Hepatic stellate cell (primary cell): ENCODE data around the gene EIF4B.
A peak's percentile ranks its signal among the peaks of the same experiment; 100 is the strongest.

Experiments used
- DNase-seq: peaks from one replicate; pipeline ENCODE4 v3.0.0; 2011; ENCODE audit warnings: low spot score

Gene EIF4B

DNA sequence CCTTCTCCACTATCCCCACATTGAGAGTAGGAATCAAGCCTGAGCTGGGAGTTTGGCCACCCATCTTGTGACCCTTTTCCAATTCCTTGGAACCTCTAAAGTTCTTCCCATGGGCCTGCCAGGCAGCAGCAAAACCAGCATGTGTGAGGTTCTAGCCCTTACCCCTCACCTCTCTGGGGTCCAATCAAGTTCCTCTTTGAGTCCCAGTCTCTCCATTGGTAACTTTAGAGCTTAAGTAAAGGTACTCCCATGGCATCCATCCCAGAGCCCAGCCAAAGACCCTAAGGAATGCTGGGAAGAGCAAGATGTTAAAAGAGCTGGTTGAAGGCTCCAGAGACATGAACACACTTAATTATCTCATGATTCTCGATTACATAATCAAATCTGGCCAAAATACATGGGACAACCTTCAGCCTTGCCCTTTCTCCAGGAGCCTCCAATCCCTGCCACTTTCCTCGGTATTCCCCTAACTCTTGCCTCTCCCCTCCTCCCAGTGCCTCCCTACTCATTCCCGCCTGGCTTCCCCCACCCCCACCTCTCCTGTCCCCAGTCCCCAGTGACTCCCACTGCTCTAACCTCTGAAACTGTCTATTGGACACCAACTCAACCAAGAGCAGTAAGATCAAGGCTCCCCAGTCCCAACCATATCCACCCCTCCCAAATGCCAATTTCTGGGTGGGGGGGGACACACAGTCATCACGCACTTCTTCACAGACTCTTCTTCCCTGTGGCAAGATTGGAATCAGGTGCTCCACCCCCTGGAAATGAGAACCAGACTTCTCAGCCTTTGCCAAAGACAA is 38.8 kb downstream of the EIF4B start:
- no peak for DNase-seq

DNA sequence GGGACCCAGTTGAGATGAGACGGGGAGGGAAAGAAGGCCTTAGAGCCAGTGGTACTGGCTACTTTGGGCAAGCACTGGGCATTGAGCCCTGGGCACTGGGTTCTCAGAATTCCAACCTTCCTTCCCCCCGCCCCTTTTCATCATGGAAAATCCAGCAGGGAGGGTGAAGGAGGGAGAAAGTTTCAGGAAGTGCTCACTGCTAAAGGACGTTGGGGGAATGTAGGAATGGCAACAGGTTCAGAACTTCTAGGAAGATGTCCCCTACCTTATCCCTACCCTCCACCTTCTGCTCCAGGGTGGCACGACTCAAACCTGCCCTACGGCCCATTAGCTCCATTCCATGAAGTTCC is 39.4 kb downstream of the EIF4B start:
- no peak for DNase-seq

DNA sequence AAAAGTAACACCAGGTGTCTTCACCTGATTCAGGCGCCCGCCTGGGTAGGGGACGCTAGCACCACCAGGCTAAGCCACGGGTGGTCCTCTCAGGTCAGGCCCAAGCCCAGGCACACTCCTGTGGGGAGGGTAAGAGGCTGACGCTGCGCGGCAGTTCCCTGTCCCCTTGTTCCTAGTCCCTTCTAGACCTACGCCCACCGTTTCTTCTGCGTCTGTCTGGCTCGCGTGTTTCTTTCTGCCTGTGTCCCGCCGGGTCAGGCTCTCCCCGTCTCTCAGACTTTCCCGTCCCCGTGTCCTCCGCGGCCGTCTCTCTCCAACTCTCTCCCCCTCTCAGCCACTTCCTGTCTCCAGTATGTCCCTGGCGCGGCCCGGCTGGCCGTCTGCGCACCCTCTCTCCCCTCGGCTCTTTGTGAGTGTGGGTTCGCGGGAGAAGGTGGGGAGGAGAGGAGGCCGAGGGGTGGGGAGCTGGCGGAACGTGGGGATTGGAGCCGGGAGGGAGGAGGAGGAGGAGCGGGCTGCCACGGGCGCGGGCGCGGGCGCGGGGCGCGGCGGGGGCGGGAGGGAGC is 40.5 kb downstream of the EIF4B start:
- peak; percentile 93 for DNase-seq

DNA sequence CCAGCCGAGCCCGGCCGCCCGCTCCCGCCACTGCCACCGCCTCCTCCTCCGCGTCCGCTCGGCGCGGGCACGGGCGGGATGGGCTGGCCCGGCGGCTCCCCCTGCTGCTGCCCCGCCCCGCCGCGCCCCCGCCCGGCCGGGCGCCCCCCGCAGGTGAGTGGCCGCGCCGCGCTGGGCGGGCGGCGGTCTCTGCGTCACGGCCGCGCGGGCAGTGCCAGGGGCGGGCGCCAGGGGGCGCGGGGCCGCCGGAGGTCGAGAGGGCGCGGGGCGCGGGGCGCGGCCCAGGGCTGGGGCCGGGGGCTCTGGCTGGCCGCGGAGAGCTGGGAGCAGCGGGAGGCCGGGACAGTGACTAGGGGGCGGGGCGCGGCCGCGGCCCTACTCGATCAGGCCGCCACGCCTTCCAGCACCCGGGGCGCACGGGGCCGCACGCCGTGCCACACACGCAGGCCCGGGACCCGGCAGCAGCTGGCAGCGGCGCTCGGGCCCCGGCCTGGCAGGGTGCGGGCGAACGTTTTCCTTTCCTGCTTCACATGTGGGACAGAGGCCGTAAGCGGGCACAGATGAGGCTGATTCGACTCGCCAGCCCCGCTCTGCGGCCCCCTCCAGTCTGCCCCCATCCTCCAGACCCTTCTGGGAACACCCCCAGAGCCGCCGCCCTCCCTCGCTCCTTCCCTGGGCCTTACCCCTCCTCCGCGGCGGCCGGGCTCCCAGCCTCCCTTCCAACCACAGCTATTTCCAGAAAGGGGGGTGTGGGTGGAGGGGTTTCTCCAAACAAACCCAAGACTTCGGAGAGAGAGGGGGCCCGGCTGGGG is 41.2 kb downstream of the EIF4B start:
- DNase-seq: peak; percentile 85

DNA sequence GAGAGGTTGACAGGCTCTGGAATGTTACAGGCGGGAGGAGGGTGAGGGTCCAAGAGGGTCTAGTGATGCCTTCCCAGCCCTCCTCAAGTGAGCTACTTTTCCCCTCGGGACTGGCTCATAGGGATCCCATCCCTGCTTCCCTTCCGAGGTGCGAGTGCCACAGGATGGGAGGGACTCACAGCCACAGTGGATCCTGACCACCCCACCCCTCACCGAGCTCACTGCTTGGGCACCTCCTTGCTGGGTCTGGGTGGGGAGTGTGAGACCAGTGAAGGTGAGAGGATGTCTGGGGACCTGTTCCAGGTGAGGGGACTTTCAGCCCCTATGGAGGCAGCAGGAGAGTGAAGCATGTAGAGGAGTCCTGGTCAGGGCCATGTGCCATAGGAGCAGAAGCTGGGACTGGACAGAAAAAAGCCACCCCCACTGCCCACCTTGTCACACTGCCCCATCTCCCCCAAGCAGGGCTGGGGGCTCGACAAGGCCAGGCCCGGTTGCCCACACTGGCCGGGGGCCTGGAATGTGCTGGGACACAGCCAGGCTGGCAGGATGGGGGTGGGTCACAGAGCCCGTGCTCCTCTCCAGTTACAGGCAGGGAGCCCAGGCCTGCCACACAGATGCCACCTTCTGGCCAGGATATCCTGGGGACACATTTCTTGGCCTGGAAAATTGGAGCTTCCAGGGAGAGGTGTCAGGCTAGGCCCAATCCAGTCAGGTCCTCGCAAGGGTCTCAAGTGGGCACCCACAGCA is 42.0 kb downstream of the EIF4B start:
- peak; percentile 28 for DNase-seq

DNA sequence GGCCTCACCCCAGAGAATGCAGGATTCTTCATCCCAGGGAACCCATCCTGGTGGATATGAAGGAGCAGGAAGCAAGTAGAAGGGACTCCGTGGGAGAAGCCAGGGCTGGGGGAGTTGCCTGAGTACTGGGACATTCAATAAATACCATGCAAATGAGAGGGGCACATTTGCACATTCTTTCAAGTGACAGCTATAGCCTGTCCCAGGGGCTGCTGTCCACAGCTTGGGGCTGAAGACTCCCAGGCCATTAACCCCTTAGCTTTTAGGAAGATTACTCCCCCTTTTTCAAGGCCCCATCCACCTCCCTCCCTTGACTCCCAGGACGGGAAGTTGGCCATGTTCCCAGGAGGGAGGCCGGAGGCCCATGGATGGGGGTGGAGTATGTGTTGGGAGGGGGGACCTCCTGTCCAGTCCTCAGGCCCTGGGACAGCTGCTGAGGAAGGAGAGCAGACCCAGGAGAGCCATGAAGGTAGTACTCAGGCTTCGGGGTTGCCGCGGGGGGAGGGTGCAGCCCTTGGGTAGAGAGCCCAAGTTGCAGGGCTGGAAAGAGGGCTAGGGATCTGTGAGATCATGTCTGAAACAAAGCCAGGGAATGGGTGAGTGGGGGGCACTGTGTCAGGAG is 42.6 kb downstream of the EIF4B start:
- DNase-seq: peak; percentile 65

DNA sequence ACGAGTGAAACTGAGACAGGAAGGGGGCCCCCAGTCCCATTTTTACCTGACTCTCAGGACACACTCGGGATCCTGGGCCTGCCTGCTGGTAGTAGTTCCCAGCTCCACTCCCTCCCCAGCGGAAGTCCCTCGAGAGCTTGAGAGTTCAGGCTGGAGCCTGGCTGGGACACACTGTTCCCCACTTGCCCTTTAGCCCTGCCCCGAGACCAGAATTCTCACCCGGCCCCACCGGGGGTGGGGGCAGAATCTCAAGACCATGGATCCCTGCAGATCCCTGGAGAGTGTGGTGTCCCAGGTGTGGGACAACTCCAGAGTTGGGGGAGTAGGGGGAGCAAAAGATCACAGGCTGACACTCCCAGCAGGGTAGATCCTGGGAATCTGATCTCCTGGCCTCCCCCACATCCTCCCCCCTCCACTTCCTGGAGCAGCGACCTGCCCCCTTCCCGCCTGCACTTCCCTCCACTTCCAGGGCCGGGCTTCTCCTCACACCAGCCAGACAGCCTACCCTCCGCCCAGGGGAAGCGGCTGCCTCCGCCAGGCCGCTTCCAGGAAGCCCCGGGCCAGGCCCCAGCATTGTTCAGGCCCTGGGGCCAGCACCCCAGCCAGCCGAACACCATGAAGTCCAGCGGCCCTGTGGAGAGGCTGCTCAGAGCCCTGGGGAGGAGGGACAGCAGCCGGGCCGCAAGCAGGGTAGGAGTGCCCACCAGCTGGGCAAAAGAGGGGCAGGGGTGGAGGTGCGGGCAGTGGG is 43.5 kb downstream of the EIF4B start, which contains the start of gene TNS2:
TSS of gene TNS2 (plus strand) at position 495 of the 748 bp plus-strand sequence. CDS start at position 616, 121 bp downstream.
- DNase-seq: peak; percentile 53

DNA sequence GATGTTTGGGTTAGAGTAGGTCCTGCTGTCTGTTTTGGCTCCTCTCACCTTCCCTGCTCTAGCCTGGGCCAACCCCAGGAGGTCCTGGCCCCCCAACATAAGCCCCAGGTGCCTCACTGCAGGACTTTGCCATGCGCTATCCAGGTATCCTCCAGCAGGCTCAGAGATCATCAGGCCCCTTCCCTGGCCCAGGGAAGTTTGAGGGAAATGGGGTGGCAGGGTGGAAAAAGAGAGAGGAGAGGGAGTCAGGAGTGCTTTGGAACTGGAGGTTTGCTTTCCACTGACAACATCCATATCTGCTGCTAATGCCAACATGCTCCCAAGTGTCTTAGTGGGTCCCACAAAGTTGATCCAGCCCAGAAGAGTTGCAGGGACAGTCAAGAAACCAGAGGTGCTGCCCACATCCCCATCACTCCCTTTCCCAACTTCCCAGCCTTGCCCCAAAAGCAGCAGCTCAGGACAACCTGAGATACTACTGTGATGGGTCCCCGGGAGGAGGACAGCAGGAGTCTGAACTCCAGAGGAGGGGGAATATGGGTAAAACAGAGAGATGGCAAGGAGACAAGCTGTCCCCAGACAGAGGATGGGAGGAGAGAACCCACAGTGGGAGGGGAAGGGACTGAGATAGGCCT is 44.3 kb downstream of the EIF4B start:
- DNase-seq: no peak

DNA sequence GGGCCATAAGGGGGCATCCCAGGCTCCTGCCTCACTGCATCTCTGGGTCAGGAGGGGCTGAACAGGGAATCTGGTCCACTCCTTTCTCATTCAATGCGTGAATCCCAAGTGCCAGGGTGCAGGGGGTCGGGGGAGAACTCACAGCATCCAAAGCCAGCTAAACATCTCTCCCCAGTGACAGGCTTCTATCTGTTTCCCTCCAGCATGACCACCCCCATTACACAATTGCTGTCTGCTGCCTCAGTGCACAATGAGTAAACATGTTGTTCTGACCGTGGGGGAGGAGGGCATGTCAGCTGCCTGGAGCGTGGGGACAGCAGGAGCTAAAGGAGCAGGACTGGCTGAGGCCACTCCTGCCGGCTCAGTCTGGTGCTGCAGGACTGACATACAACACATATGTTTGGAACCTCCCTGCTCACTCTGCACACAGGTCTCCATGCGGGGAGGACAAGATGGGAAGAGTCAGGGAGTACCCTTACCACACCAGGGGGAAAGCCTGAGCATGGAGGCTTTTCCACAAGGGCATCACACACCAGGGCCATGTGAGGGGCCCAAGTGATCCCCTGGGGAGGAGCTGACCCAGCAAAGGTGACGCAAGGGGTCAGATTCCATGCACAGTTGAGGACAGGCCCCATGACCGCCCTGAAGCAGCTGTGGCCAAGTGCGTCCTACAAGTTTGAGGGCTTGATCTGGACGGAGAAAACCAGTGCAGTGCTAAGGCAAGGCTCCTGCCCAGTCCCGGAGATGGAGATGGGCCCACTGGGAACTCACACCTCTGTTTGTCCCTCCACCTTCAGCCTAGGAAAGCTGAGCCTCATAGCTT is 45.0 kb downstream of the EIF4B start:
- DNase-seq: no peak

DNA sequence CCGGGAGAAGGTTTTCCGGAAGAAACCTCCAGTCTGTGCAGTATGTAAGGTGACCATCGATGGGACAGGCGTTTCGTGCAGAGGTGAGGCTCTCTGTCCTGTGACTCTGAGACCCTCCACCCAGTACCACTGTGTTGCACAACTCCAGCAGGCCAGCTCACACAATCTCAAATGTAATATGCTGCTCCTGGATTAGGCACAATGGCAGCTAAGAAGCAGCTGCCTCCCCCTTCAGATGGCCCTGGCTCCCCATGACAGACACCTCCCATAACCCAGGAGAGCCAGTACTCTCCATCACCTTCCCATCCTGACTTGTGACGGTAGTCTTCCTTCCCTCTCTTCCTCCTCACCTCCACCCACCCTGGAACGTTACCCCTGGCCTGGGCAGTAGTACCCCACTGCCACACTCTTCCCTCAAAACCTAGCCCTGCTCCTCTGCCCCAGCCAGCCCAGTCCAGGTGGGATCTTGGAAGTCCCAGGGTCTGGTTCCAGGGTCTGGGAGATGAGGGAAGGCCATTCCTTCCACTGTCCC is 45.7 kb downstream of the EIF4B start:
- DNase-seq: no peak

DNA sequence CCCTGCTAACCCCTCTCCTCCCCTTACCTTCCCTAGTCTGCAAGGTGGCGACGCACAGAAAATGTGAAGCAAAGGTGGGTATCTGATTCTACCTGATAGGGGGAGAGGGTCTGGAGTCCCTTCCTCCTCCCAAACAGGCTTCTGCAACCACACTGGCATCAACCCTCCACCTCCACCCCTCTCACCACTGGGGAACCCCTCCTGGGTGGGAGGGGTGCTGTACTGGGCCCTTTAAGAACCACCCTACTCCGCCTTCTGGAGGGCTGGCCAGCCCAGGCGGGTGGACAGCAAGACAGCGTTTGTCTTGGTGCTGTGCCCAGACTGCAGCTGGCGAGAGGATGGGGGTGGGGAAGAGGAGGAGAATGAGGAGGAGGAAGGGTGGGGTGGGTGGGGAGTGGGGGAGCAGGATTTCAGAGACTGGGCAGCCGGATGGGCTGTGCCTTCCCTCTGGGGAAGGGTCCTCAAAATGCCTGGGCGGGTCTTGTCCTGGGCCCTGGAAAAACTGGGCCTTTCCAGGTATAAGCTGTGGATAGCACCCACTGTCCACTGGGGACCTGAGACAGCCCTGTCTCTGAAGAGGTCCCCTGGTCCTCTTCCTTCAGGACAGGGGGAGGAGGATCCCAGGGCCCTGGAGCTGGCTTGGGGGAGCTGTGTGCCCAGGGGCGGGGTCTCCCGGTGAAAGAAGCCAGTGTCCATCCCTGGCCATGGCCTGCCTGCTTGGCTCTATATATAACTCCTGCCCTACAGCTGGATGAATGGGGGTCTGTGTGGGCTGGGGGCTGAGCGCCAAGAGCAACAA is 46.4 kb downstream of the EIF4B start:
- DNase-seq: peak; percentile 85

DNA sequence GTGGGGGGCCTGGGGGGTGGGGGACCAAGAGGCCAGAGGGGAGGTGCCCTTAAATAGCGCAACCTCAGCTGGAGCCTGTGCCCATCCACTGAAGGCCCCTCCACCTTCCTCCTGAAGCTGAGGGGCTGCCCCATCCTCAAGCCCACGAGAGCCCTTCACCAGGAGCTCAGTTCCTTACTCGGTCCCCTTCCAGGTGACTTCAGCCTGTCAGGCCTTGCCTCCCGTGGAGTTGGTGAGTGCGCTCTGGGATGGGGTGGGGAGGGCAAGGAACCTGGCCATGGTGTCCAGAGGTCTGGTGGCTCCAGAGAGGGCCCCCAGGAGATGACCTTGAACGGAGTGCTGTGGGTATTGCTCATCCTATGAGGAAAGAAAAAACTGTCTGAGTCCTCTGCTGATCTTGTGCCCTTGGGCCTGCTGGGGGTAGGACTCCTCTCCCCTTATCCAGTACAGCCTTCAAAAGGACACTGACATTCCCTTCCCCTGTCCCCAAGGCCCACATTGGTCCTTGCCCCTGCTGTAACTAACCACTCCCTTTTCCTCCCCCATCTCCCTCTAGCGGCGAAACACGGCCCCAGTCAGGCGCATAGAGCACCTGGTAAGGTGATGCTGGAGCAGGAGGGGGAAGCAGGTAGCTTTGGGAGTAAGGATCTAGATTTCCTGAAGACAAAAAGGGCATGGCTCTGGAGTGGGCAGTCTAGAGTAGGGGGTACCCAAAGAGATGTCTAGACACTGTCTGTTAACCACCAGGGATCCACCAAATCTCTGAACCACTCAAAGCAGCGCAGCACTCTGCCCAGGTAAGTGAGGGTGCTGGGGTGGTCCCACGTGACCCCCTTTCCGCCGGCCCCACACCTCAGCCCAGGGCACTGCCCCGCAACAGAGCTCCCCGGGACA is 47.2 kb downstream of the EIF4B start:
- DNase-seq: no peak

DNA sequence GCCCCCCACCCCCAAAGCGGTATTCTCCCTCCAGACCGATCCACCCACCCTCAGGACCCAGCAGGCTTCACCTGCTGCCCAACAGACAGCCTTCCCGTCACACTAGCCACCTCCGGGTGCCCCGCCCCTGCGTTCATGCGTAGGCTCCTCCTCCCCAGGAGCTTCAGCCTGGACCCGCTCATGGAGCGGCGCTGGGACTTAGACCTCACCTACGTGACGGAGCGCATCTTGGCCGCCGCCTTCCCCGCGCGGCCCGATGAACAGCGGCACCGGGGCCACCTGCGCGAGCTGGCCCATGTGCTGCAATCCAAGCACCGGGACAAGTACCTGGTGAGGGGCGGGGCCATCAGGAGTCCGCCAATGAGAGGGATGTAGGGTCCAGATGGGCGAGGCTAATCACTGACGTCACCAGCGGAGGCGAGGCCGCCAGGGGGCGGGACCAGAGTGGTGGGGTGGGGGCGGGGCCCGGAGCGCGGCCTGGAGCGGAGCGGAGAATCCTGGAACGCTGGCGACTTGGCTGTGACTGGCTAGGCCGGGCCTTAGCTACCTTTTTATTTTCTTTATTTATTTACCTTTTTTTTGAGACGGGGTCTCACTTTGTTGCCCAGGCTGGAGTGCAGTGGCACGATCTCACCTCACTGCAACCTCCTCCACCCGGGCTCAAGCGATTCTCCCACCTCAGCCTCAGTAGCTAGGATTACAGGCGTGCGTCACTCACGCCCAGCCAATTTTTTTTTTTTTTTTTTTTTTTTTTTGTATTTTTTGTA is 48.0 kb downstream of the EIF4B start:
- DNase-seq: no peak

DNA sequence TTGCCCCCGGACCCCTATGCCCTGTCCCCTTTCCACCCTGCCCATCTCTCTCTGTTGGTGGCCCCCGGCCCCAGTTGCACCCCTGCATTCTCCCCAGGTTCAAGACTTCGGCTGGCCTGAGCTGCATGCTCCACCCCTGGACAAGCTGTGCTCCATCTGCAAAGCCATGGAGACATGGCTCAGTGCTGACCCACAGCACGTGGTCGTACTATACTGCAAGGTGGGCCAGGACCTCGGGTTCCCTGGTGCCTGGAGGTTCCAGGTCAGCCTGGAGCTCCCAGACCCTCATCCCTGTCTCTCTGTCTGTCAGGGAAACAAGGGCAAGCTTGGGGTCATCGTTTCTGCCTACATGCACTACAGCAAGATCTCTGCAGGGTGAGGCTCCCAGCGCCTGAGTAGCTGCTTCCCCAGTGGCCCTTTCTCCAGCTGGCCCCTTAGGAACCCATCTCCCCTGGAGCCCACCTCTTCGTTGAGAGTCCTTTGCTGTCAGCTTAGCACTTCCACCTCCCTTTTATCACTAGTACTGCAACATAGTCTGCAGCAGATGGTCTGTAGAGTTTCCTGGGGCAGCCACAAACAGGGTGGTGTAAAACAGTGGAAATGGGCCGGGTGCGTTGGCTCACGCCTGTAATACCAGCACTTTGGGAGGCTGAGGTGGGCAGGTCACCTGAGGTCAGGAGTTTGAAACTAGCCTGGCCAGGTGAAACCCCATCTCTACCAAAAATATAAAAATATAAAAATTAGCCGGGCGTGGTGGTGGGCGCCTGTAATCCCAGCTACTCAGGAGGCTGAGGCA is 49.4 kb downstream of the EIF4B start:
- no peak for DNase-seq

DNA sequence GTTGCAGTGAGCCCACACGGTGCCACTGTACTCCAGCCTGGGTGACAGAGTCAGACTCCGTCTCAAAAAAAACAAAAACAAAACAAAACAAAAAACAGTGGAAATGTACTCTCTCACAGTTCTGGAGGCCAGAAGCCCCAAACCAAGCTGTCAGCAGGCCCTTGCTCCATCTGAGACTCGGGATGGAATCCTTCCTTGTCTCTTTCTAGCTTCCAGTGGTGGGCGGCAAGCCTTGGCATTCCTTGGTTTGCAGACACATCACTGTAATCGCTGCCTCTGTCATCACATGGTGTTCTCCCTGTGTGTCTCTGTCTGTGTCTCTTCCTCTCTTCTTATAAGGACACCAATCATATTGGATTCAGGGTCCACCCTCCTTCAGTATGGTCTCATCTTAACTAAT is 50.0 kb downstream of the EIF4B start:
- no peak for DNase-seq

DNA sequence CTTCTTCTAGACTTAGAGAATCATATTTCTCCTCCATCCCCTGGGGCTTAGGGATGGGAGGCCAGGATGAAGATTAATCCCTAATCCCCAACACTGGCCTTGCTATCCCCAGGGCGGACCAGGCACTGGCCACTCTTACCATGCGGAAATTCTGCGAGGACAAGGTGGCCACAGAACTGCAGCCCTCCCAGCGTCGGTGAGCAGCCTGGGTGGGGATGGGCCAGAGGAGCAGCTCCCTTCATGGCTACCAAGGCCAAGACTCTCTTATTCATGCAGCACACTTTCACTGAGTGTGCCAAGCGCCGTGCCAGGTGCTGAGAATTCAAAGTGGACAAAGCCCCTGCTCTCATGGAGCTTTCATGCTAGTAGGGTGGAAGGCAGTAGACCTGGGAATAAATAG is 50.6 kb downstream of the EIF4B start:
- DNase-seq: no peak
